SK-N-SH (cell line): ENCODE results near the gene OGDHL. TPM values are rescaled to one million over a fixed set of nuclear protein-coding genes. Genes with fewer than 3 reads are reported as not detected.
A peak's percentile ranks its signal among the peaks of the same experiment; 100 is the strongest.

ENCODE experiments used
- CTCF ChIA-PET: fragments of 300-600, 350-600 bp; formaldehyde crosslinking; extraction: SDS; loops from one replicate; lab custom pipeline; 2021; lab: Yijun Ruan, JAX
- POLR2A ChIA-PET: fragments of 350-600 bp; sonication (Branson Sonifier 250); formaldehyde crosslinking; extraction: SDS; loops from one replicate; lab custom pipeline; 2020; ENCODE audit warnings: antibody characterized with exemption, inconsistent platforms; lab: Yijun Ruan, JAX
- DNase-seq: peaks from one replicate; pipeline ENCODE4 v3.0.0; 2012
- H2AFZ ChIP-seq: fragments of 200-600 bp; sonication (generic); 2 replicates; pipeline ENCODE4 v1.8.1; 2016; ENCODE audit warnings: antibody characterized with exemption, mild to moderate bottlenecking, low read depth
- H3F3A ChIP-seq: fragments of 200-600 bp; sonication (generic); replicated peaks from 2 replicates; pipeline ENCODE3; 2016; ENCODE audit warnings: antibody characterized with exemption, mild to moderate bottlenecking; ENCODE audit not compliant: insufficient read depth
- H3K27ac ChIP-seq, 2 experiments: fragments of 200-500 bp in 1 of 2; fragments of 200-600 bp in 1 of 2; sonication (Bioruptor generic) in 1 of 2; sonication (generic), shearing (Covaris generic) in 1 of 2; 2 replicates each; pipeline versions ENCODE4 v1.5.1 to v1.6.1; 2014 to 2016; ENCODE audit warnings: low read depth in 2 of 2, inconsistent platforms in 1 of 2, low read length in 1 of 2, mild to moderate bottlenecking in 1 of 2, mixed read lengths in 1 of 2
- H3K27me3 ChIP-seq: fragments of 200-600 bp; sonication (generic), shearing (Covaris generic); 2 replicates; pipeline ENCODE4 v1.6.1; 2016; ENCODE audit warnings: mixed run types; ENCODE audit not compliant: insufficient read depth
- H3K36me3 ChIP-seq, 2 experiments: fragments of 200-500 bp in 1 of 2; fragments of 200-600 bp in 1 of 2; sonication (Bioruptor generic) in 1 of 2; sonication (generic) in 1 of 2; replicated peaks in 1 of 2; 2 replicates each; pipeline versions ENCODE3 to v1.5.1; 2014 to 2016; ENCODE audit warnings: low read length in 1 of 2, mild to moderate bottlenecking in 1 of 2; ENCODE audit not compliant: insufficient read depth in 2 of 2, control insufficient read depth in 1 of 2
- H3K4me1 ChIP-seq, 2 experiments: fragments of 200-500 bp in 1 of 2; fragments of 200-600 bp in 1 of 2; sonication (Bioruptor generic) in 1 of 2; sonication (generic), shearing (Covaris generic) in 1 of 2; 2 replicates each; pipeline versions ENCODE4 v1.5.1 to v1.6.1; 2014 to 2016; ENCODE audit warnings: low read depth in 1 of 2, low read length in 1 of 2, mixed run types in 1 of 2; ENCODE audit not compliant: insufficient read depth in 2 of 2, control insufficient read depth in 1 of 2
- H3K4me2 ChIP-seq: fragments of 200-600 bp; sonication (generic), shearing (Covaris generic); 2 replicates; pipeline ENCODE4 v1.6.1; 2017; ENCODE audit warnings: mixed run types
- H3K4me3 ChIP-seq, 2 experiments: fragments of 200-500 bp in 1 of 2; fragments of 200-600 bp in 1 of 2; sonication (Bioruptor generic) in 1 of 2; sonication (generic), shearing (Covaris generic) in 1 of 2; 2 replicates each; pipeline versions ENCODE4 v1.5.1 to v1.8.1; 2014 to 2016; ENCODE audit warnings: low read depth in 2 of 2, inconsistent platforms in 1 of 2, low read length in 1 of 2, mild to moderate bottlenecking in 1 of 2, mixed read lengths in 1 of 2, moderate library complexity in 1 of 2
- H3K79me2 ChIP-seq: fragments of 200-600 bp; sonication (generic); 2 replicates; pipeline ENCODE4 v1.8.1; 2017; ENCODE audit warnings: mild to moderate bottlenecking; ENCODE audit not compliant: insufficient read depth
- H3K9ac ChIP-seq: fragments of 200-600 bp; sonication (generic); 2 replicates; pipeline ENCODE4 v1.6.1; 2017; ENCODE audit warnings: mixed run types
- H3K9me2 ChIP-seq: fragments of 200-600 bp; sonication (generic); 2 replicates; pipeline ENCODE4 v1.6.1; 2017; ENCODE audit warnings: mixed run types
- H3K9me3 ChIP-seq: fragments of 200-600 bp; sonication (generic); 2 replicates; pipeline ENCODE4 v1.6.1; 2017; ENCODE audit warnings: mixed run types, mild to moderate bottlenecking, moderate library complexity
- H4K20me1 ChIP-seq: fragments of 200-600 bp; sonication (generic); 2 replicates; pipeline ENCODE4 v1.6.1; 2017; ENCODE audit warnings: mild to moderate bottlenecking, mixed run types; ENCODE audit not compliant: insufficient read depth
- CHD2 ChIP-seq: fragments of 150-350 bp; IDR thresholded peaks from 2 replicates; pipeline ENCODE4 v1.6.1; 2018; ENCODE audit warnings: low read length; ENCODE audit not compliant: partially characterized antibody
- JUND ChIP-seq: IDR thresholded peaks from 2 replicates; pipeline ENCODE4 v1.4.0; 2012
- MEF2A ChIP-seq: IDR thresholded peaks from 2 replicates; pipeline ENCODE4 v1.4.0; 2012; ENCODE audit warnings: low read depth, borderline replicate concordance
- NFIC ChIP-seq: IDR thresholded peaks from 2 replicates; pipeline ENCODE4 v1.4.0; 2012; ENCODE audit warnings: borderline replicate concordance
- NRF1 ChIP-seq: IDR thresholded peaks from 2 replicates; pipeline ENCODE4 v1.6.1; 2012; ENCODE audit warnings: low read depth, mild to moderate bottlenecking, low read length
- RAD21 ChIP-seq: IDR thresholded peaks from 2 replicates; pipeline ENCODE4 v1.6.1; 2012; ENCODE audit warnings: mild to moderate bottlenecking, low read length
- RXRA ChIP-seq: IDR thresholded peaks from 2 replicates; pipeline ENCODE4 v1.4.0; 2012; ENCODE audit warnings: low read depth, mild to moderate bottlenecking, borderline replicate concordance
- SMC3 ChIP-seq: IDR thresholded peaks from 2 replicates; pipeline ENCODE4 v1.6.1; 2012; ENCODE audit warnings: low read depth, low read length, improper control_type of control experiment
- ZBTB33 ChIP-seq: IDR thresholded peaks from 2 replicates; pipeline ENCODE4 v1.4.0; 2012; ENCODE audit warnings: low read depth, borderline replicate concordance
- WGBS: methylation state at CpG from one replicate; pipeline ENCODE4 v1.1.6; 2017; ENCODE audit warnings: low lambda C conversion rate; 5-methylcytosine and 5-hydroxymethylcytosine counted together
- polyA plus RNA-seq, 3 experiments: library from polyadenylated mRNA; depleted of rRNA; stranded (reverse); fragments of >200 nt; gene quantifications; 2 replicates each; pipeline ENCODE4 v1.2.3, GENCODE V29; 2012
- TF ChIP-seq, protein P1 (sequence below): IDR thresholded peaks from 2 replicates; pipeline ENCODE4 v1.6.1; 2012; ENCODE audit warnings: mild to moderate bottlenecking, low read depth, low read length, moderate library complexity
- TF ChIP-seq, protein P2 (sequence below): IDR thresholded peaks from 2 replicates; pipeline ENCODE4 v1.4.0; 2012; ENCODE audit warnings: low read depth
- TF ChIP-seq, protein P3 (sequence below): fragments of 200-600 bp; sonication (generic); IDR thresholded peaks from 2 replicates; pipeline ENCODE4 v1.6.1; 2017; ENCODE audit warnings: antibody characterized with exemption, mild to moderate bottlenecking, moderate library complexity

OGDHL gene
- polyA plus RNA-seq, 1 of the 3 experiments (the other 2 are of a cell fraction), result 25.4 TPM

DNA sequence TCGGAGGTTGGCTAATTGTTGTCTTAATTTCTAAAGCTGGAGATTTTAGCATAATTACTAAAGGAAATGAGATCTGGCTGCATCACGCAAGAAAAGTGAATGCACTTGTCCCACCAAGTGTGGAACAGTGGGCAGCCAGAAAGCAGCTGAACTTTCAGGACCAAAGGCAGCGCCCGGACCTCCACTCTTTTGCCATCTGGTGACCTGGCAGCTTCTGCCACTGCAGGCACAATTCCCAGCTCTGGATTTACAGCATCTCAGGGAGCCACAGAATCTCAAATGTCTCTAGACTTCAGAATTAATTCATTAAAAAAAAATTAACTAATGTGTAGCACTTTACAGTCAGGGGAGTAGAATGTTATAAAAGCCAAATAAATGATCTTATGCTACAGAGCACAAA is 14.7 kb upstream of the OGDHL start:
- TF ChIP-seq, protein P1, sequence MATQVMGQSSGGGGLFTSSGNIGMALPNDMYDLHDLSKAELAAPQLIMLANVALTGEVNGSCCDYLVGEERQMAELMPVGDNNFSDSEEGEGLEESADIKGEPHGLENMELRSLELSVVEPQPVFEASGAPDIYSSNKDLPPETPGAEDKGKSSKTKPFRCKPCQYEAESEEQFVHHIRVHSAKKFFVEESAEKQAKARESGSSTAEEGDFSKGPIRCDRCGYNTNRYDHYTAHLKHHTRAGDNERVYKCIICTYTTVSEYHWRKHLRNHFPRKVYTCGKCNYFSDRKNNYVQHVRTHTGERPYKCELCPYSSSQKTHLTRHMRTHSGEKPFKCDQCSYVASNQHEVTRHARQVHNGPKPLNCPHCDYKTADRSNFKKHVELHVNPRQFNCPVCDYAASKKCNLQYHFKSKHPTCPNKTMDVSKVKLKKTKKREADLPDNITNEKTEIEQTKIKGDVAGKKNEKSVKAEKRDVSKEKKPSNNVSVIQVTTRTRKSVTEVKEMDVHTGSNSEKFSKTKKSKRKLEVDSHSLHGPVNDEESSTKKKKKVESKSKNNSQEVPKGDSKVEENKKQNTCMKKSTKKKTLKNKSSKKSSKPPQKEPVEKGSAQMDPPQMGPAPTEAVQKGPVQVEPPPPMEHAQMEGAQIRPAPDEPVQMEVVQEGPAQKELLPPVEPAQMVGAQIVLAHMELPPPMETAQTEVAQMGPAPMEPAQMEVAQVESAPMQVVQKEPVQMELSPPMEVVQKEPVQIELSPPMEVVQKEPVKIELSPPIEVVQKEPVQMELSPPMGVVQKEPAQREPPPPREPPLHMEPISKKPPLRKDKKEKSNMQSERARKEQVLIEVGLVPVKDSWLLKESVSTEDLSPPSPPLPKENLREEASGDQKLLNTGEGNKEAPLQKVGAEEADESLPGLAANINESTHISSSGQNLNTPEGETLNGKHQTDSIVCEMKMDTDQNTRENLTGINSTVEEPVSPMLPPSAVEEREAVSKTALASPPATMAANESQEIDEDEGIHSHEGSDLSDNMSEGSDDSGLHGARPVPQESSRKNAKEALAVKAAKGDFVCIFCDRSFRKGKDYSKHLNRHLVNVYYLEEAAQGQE, result 0 out of 2 replicates have a peak, but pooled peaks have one; percentile 17
- TF ChIP-seq ZBTB33, result no peak
- H3K9ac ChIP-seq, result no peak overlapping the region
- H3K4me1 ChIP-seq, result no peaks in the 10 kb centered on the region
- H3K9me2 ChIP-seq, result no peaks in the 10 kb centered on the region
- H3K4me2 ChIP-seq, result no peak overlapping the region
- ChIA-PET CTCF (interaction anchor here (0.7 to 1.1 kb wide), 2 partner anchors 98 to 170 kb away, joined by 3 to 4 read pairs; partner anchors contain the start of gene C10orf53), POLR2A (no interaction called here)
- no peaks in the 10 kb centered on the region for H4K20me1 ChIP-seq
- peaks cover 4% of the 10 kb centered on the region for H3F3A ChIP-seq
- no peaks in the 10 kb centered on the region for H3K79me2 ChIP-seq
- H3K36me3 ChIP-seq, result no peaks in the 10 kb centered on the region
- no peak overlapping the region for H3K4me3 ChIP-seq
- H3K27ac ChIP-seq, result no peak overlapping the region
- WGBS, result 61% methylated on average over 4 of the region's 4 CpGs
- no peaks in the 10 kb centered on the region for H3K27me3 ChIP-seq
- no peaks in the 10 kb centered on the region for H3K9me3 ChIP-seq
- no peak overlapping the region for H2AFZ ChIP-seq
- no peak for DNase-seq

- Histone ChIP-seq H3K36me3 (no peaks in the 10 kb centered on the region), H3K9me2 (no peaks in the 10 kb centered on the region), H3K27me3 (no peaks in the 10 kb centered on the region; the same call in 1 of the 2 replicates), H3K4me1 (no peaks in the 10 kb centered on the region), H3K4me3 (no peak overlapping the region), H4K20me1 (no peaks in the 10 kb centered on the region), H3K4me2 (no peak overlapping the region), H3K9ac (no peak overlapping the region), H3K9me3 (no peaks in the 10 kb centered on the region), H2AFZ (no peak overlapping the region), H3F3A (no peaks in the 10 kb centered on the region), H3K27ac (no peak overlapping the region), H3K79me2 (no peaks in the 10 kb centered on the region)
- POLR2A ChIA-PET, result no interaction called here
- CTCF ChIA-PET, result interaction anchor here (1.0 kb wide), 1 partner anchor 20 kb away, joined by 3 read pairs; no protein-coding TSS in a partner anchor
- DNase-seq, result no peak
- WGBS, result 30% methylated on average over 1 of the region's 2 CpGs
- TF ChIP-seq NRF1 (no peak), RAD21 (no peak), RXRA (no peak), JUND (no peak), ZBTB33 (no peak), NFIC (no peak), MEF2A (no peak), CHD2 (no peak), SMC3 (no peak)
- TF ChIP-seq, protein P1, result no peak
- TF ChIP-seq, protein P2, sequence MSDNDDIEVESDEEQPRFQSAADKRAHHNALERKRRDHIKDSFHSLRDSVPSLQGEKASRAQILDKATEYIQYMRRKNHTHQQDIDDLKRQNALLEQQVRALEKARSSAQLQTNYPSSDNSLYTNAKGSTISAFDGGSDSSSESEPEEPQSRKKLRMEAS, result no peak
- TF ChIP-seq, protein P3, sequence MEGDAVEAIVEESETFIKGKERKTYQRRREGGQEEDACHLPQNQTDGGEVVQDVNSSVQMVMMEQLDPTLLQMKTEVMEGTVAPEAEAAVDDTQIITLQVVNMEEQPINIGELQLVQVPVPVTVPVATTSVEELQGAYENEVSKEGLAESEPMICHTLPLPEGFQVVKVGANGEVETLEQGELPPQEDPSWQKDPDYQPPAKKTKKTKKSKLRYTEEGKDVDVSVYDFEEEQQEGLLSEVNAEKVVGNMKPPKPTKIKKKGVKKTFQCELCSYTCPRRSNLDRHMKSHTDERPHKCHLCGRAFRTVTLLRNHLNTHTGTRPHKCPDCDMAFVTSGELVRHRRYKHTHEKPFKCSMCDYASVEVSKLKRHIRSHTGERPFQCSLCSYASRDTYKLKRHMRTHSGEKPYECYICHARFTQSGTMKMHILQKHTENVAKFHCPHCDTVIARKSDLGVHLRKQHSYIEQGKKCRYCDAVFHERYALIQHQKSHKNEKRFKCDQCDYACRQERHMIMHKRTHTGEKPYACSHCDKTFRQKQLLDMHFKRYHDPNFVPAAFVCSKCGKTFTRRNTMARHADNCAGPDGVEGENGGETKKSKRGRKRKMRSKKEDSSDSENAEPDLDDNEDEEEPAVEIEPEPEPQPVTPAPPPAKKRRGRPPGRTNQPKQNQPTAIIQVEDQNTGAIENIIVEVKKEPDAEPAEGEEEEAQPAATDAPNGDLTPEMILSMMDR, result no peak
Measured at GRCh38 chr10:49775014-49775413, 12.9 kb upstream of the OGDHL start.
